COLO829 (cell line): Measurements from ENCODE around the gene OSBP2.
A peak's percentile ranks its signal among the peaks of the same experiment; 100 is the strongest.

Source experiments
- DNase-seq: peaks from one replicate; pipeline ENCODE4 v3.0.0; 2012; ENCODE audit warnings: low spot score

Gene OSBP2, protein sequence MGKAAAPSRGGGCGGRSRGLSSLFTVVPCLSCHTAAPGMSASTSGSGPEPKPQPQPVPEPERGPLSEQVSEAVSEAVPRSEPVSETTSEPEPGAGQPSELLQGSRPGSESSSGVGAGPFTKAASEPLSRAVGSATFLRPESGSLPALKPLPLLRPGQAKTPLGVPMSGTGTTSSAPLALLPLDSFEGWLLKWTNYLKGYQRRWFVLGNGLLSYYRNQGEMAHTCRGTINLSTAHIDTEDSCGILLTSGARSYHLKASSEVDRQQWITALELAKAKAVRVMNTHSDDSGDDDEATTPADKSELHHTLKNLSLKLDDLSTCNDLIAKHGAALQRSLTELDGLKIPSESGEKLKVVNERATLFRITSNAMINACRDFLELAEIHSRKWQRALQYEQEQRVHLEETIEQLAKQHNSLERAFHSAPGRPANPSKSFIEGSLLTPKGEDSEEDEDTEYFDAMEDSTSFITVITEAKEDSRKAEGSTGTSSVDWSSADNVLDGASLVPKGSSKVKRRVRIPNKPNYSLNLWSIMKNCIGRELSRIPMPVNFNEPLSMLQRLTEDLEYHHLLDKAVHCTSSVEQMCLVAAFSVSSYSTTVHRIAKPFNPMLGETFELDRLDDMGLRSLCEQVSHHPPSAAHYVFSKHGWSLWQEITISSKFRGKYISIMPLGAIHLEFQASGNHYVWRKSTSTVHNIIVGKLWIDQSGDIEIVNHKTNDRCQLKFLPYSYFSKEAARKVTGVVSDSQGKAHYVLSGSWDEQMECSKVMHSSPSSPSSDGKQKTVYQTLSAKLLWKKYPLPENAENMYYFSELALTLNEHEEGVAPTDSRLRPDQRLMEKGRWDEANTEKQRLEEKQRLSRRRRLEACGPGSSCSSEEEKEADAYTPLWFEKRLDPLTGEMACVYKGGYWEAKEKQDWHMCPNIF

DNA sequence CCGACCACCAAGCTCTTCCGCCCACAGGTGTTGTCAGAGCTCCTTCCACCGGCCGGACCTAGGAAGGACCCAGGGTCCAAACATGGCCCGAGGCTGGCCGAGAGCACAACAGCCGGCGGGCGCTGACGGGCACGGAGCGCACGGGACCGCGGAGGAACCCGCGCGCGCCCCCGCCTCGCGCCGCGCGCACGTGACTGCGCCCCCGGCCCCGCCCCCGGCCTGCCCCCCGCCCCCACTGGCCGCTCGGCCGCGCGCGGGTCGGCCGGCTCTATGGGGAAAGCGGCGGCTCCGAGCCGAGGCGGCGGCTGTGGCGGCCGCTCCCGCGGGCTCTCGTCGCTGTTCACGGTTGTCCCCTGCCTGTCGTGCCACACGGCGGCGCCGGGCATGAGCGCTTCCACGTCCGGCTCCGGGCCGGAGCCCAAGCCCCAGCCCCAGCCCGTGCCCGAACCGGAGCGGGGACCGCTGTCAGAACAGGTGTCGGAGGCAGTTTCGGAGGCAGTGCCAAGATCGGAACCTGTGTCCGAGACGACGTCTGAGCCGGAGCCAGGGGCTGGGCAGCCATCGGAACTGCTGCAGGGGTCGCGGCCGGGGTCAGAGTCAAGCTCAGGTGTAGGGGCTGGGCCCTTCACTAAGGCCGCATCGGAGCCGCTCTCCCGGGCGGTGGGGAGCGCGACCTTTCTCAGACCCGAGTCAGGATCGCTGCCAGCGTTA lies at the start of gene OSBP2:
Gene OSBP2, plus strand, starts transcription at position 235 of the 711 bp plus-strand sequence. Its CDS starts 36 bp downstream, at position 271.
- DNase-seq = no peak

DNA sequence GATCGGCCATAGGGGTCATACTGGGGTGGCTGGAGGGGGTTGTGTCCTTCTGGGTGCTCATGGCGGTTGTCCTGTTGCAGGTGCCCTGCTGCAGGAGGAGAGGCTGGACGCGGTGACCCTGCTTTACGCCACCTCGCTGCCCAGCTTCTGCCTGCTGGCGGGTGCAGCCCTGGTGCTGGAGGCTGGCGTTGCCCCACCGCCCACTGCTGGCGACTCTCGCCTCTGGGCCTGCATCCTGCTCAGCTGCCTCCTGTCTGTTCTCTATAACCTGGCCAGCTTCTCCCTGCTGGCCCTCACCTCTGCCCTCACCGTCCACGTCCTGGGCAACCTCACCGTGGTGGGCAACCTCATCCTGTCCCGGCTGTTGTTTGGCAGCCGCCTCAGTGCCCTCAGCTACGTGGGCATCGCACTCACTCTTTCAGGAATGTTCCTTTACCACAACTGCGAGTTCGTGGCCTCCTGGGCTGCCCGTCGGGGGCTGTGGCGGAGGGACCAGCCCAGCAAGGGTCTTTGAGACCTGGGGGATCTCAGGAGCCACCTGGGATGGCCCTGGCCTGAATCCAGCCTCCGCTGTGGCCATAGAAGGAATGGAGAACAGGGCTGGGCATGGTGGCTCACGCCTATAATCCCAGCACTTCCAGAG lies 48.0 kb upstream of the OSBP2 start:
- DNase-seq = no peak

DNA sequence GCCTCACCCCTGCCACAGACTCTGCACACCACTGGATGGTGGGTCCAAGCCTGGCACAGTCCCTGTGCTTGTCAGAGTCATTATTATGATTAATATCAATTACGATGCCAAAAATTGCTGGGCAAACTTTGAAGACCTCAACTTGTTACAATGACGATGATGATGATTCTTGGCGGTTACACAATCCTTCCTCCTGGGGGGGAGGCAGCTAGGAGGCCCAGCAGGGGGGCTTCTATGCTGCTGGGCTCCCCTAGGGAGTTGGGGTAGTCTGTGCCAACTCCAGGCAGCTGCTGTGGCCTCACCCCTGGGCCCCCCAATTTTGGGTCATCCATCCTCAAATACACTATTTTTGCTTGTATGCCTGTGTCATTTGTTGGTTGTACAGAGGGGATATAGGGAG lies 47.1 kb upstream of the OSBP2 start:
- DNase-seq = no peak

DNA sequence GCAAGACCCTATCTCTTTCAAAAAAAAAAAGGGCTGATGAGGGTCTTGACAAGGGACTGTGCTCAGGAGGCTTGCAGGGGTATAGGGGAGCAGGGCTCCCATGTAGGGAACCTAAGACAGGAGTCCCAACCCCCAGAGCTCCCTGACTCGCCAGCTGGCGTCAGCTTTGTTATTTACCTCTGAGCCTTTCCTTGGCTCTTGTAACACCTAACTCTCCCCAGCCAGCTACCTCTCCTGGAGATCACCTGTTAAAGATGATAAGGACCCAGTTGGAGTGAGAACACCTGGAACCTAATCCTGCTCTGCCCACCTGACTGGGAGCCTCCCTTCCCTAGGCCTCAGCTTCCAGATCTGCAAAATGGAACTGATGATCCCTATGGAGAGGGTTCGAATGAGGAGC lies 45.8 kb upstream of the OSBP2 start:
- DNase-seq = no peak

DNA sequence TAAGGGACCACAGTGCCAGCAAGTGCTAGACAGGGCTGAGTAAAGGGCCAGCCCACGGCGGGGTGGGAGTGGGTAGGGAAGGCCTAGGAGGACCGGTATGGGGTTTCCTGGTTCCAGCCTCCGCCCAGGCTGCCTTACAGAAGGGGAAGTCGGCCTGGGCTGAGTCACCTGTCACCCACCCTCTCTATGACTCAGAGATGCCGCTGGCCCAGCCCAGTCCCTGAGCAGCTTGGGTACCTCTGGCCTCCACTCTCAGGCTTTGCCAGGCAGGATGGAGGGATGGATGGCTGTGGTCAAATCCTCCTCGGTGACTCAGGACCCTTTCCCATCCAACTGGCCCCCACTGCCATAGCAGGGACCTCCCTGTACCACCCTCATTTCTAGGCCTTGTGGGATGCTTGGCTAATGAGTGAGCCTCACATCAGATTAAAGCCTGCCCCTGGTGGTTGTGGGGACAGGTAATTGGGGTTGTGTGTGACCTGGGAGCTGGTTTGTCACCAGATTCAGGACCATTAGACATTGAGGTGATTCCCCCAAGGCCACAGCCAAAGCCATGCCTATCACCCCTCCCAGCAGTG lies 45.2 kb upstream of the OSBP2 start:
- DNase-seq = no peak

DNA sequence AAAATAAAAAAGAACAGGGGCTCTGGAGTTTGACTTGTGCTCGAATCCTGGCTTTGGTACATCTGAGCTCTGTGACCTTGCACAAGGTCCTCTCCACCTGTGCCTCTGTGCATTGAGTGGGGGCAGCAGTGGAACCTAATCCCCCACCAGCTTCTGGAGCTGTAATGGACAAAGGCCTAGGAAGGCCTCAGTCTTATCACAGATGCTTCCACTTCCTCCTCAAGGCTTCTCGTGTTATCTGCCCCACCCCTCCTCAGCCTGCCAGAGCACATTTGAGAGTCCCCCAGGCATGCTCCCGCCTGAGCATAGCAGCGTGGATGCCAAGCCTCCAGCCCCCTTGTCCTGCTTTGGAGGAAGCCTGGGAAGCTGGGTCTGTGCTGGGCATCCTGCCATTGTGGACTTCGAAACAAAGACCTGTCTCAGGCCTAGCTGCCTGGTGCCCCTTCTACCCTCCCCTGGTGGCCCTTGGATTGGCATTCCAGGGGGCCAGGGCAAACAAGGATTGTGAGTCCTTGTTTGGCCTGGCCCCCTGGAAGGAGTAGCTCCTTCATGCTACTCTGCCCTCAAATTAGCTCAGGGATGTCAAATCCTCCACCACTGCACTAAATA lies 44.1 kb upstream of the OSBP2 start:
- DNase-seq = no peak

DNA sequence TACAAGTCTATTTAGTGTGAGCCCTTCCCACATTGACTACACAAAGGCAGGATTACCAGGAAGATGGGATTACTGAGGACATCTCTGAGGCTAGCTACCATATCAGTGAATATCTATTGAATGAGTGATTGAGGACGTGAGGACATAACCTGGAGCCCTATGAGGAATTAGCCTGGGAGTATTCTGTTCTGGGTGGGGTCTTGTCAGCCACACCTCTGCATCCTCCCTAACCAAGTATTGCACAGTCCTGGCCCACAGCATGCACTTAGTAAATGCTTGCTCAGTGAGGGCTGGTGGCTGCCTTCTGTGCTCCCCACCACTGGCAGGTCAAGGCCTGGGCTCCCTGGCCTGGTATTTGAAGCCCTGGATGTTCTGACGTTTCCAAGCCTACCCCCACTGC lies 41.8 kb upstream of the OSBP2 start:
- no peak for DNase-seq

DNA sequence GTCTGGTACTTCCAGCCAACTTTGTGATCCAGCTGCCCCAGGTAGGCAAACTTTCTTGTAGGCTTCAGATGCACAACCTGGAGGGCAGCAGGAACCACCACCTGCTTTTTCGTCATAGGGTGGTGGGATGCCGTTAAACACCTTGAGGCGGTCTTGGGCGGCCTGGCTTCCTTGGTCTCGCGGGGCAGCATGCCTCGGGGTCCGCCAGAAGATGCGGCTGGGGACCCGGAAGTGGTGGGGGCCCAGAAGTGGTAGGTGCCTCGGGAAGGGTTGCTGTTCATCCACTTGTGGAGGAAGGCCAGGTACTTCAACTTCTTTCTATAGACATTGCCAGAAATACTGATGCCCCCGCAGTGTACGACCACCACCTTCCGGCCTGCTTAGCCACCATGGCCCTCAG lies 40.3 kb upstream of the OSBP2 start:
- DNase-seq = no peak

DNA sequence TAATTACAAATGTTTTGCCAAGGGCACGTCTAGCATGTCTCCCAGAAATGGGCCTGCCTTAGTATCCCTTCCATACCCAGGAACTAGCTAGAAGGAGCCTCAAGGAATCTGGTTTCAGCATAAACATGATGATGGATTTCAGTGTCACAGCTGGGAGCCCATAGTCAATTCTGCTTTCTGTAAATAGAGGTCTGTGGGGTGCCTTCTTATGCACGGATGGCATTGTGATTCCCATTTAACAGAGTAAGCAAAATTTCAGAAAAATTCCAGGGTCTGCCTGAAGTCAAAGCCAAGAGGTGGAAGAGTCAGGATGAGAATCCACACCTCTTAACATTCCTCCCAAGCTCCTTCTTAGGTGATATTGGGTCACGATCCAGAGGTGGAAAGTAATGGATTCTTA lies 39.1 kb upstream of the OSBP2 start:
- no peak for DNase-seq

DNA sequence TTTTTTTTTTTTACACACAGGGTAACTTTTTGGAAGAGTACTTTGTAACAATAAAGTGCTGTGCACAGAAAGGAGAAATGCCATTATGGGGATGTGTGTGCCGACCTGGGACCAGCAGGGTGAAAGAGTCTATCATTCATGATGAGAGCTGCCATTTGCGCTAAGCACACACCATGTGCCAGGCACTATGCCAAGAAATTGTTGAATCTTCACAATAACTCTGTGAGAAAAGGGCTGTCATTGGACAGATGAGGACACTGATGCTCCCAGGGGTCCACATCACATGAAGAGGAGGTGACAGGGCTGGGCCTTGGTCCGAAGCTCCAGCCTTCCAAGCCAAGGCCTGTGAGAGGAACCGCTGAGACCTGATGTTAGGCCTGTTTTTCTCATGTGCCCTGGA lies 32.6 kb upstream of the OSBP2 start:
- no peak for DNase-seq

DNA sequence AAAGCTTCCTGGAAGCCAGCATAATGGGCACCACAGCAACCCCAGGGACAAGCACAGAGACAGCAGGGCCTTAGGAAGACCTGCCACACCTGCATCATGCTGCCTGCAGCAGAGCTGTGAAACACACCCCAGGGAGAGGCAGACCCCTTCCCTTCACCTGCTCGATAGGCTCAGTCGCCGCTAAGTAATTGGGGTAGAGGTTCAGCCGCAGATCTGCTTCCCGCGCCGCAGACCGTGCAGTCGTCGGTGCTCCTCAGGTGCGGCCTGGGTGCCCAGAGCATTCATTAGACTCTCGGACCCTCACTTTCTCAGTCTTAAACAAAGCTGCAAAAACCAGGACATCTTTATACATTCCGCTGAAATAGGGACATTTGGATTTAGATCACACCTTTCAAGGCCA lies 29.9 kb upstream of the OSBP2 start:
- DNase-seq = no peak

DNA sequence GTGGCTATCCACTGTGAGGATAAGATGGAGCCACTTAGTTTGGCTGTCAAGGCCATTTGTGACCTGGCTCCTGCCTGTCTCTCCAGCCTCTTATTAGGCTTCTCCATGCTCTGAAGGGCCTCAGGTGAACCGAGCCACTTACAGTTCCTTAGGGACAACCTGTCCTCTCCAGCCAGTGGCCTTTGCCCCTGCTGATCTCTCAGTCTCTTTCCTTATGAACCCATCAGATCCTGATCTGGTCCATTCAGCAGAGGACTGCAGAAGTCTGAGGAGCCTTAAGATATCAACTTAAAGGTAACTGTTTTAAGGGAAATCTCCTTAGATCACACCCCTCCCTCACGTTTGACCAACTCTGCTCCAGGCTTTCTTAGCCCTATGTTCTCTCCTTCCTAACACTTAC lies 29.4 kb upstream of the OSBP2 start:
- DNase-seq = no peak

DNA sequence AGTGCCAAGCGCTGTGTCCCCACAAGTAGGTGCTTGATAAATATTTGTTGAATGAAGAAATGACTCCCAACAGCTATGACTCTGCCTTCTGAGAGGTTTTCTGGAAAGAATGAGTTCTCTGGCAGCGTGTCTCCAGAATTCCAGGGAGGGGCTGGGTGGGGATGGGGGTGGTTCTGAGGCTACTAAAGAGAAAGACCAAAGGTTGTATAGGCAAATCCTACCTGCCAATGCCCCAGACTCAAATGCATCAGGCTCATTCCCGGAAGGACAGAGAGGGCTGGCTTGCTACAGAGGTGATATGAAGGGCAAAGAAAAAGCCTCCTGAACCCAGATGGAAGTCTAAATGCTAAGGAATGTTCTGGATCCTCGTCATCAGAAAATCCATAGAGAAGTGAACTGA lies 28.9 kb upstream of the OSBP2 start:
- DNase-seq = no peak

DNA sequence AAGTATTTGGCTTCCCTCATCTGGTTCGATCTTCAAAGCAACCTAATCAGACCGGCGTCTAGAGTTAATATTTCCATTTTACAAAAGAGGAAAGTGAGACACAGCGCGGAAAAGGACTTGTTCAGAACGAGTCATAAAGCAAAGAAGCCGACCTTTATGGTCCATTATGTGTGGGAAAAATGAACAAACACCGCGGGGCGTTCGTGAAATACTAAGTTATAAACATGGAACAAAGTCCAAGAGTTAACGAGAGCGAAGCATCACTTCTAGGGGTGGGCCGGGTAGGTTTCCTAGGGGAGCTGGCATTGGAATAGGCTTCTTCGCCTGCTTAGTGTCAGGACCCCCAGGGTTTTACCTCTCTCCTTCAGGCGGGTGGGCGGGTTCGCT lies 27.6 kb upstream of the OSBP2 start:
- peak; percentile 20 for DNase-seq

DNA sequence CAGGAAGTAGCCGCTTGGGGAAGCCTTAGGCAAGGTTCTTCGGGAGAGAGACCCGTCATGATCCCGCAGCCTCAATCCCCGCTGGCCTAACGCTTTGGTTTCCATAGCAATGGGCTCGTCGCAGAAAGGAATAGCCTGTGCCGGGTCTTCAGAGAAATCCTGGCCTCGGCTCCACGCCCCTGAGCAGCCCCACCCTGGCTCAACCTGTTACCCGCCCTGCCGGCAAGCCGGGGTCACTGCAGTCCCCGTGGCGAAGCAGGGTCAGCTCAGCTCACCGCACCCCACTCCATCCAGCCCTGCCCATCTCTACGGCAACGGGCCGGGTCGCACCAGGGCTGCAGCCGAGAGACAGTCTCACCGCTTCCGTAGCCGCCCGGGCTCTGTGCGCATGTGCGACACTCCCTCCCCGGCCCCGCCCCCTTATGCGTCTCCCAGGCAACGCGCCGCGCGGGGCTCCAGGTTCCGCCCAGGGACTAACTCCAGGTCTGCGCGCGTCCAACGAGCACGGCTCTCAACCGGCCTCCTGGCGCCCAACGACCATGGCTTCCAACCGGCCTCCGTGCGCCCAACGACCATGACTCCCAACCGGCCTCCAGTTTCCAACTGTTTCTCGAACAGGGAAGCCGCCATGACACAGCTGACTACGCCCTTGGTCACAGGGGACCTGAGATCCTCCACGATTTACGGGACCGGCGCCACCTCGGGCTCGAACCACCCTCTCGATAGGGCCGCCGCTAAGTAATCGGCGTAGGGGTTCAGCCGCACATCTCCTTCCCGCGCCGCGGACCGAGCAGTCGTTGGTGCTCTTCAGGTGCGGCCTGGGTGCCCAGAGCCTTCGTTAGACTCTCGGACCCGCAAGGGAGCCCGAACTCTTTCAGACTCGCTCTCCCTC lies 26.9 kb upstream of the OSBP2 start, which contains the start of gene DUSP18:
Gene DUSP18, minus strand, starts transcription at position 382 of the 892 bp plus-strand sequence. CDS start 3,872 bp downstream, outside the sequence.
- peak; percentile 99 for DNase-seq

DNA sequence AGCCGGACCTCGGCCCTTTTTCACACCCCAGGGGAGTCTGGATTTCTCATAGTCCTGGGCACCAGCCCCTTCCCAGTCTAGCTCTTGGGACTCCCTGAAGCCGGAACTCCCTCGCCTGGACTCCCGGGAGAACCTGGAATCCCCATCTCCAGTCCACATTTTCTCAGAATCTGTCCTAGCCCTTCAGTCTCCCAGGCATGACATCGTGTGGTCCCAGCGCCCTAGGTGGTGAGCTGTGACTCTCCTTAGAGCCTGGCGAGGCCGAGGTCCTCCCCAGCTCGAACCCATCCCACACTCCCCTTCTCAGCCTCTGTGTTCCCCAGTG lies 26.3 kb upstream of the OSBP2 start:
- DNase-seq = no peak

DNA sequence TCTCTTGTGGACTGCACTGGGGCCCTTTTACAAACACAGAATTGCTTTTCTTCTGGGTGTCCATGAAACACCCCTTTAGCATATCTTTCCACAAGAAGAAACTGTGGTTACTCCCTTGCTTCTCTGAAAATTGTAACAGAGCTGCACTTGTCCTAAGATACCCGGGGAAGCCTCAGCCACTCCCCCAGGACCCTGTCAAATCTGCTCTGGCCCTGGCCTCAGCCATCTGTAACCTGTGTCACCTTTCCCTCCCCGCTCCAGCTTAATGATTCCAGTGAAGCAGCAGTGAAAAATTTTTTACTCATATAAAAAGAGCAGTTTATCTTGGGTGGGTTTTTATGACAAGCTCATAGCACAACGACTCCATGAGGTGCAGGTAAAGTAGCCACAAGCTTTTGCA lies 23.6 kb upstream of the OSBP2 start:
- DNase-seq = no peak

DNA sequence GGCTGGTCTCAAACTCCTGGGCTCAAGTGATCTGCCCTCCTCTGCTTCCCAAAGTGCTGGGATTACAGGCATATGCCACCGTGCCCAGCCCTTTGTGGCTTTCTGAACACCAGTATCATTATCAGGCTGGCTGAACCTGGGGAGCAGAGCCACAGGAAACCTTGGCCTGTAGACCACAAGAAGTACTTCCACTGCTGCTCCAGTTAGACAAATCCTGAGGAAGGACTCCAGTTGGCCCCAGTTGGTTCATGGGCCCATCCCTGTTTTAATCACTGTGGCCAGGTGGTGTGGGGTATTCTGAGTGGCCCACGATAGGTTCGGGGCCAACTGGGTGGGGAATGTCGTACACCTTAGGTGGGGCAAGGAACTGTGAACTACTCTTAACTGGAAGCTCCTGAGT lies 21.5 kb upstream of the OSBP2 start:
- no peak for DNase-seq

DNA sequence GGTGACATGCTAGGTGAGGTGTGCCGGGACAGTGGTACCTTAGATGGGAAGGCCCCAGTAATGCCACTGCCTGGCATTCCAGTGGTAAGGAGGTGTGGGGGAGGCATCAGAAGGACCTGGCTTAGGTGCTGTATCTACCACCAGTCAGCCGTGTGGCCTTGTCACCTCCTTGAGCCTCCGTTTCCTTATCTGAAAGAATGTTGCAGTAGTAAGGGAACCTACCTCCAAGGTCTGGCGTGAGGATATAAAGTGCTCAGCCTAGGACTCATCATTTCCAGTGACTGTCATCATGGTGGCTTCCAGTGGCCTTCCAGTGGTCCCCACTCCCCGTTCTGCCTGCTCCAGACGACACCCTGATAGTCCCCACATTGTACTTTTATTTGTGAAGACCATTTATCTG lies 20.2 kb upstream of the OSBP2 start:
- no peak for DNase-seq

DNA sequence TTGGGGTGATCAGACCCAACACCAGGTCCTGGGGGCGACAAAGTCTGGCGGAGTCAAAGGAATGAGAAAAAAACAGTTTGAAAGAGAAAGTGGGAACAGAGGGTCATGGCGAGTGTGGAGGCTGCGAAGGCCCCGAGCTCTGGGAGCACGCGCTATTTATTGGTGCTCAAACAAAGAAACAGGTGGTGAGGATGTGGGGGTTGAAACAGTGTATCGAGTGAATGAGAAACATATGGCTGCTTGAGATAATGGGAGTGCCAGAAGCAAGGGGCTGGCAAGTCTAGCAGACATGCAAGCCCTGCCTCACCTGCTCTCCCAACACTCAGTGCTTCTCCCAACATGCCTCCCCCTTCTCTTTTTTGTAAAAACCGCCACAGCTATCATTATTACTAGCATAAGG lies 19.2 kb upstream of the OSBP2 start:
- DNase-seq = no peak
